ENCODE results near the gene LRRC3. TPM values are rescaled to one million over a fixed set of nuclear protein-coding genes. Genes with fewer than 3 reads are reported as not detected.

Gene LRRC3
- polyA plus RNA-seq, 1 donor (not counting 4 experiments of a cell fraction or from before 2014, with no cell fraction given), result 1.4 TPM

GRCh38 chr21:44439211-44439600 is 16.1 kb upstream of the LRRC3 start:
- dilution Hi-C loops (cut with MboI; ENCODE audit: extremely low pct_ligation_motif_present, low sequenced_read_pairs), result no loop called here
- Histone ChIP-seq H3K36me3 (ENCODE audit: control insufficient read depth in 2 of 2, extremely low read depth in 1 of 2, insufficient read depth in 2 of 2, low read length in 2 of 2) (no peaks in the 10 kb centered on the region), H3K4me1 (ENCODE audit: control insufficient read depth, extremely low read depth, insufficient read depth, low read length) (no peaks in the 10 kb centered on the region), H3K27ac (ENCODE audit: control insufficient read depth, insufficient read depth, low read length) (no peak overlapping the region), H3K4me3 (ENCODE audit: control insufficient read depth in 2 of 3, extremely low read depth in 1 of 3, insufficient read depth in 2 of 3, low read depth in 1 of 3, low read length in 3 of 3) (no peak overlapping the region), H3K27me3 (ENCODE audit: control insufficient read depth, extremely low read depth, insufficient read depth, low read length) (peaks cover 16% of the 10 kb centered on the region), H3K9me1 (ENCODE audit: control insufficient read depth, extremely low read depth, insufficient read depth, low read length) (no peaks in the 10 kb centered on the region), H3K79me2 (ENCODE audit: control insufficient read depth, insufficient read depth, low read length) (no peaks in the 10 kb centered on the region), H3K9ac (ENCODE audit: control insufficient read depth, extremely low read depth, insufficient read depth, low read length) (no peak overlapping the region), H4K20me1 (ENCODE audit: control insufficient read depth, extremely low read depth, insufficient read depth, low read length) (no peaks in the 10 kb centered on the region), H2AFZ (ENCODE audit: control insufficient read depth, low read length) (no peak overlapping the region), H3K4me2 (ENCODE audit: control insufficient read depth, extremely low read depth, insufficient read depth, low read depth, low read length) (no peak overlapping the region), H3K9me3 (ENCODE audit: control insufficient read depth, low read depth, low read length) (no peaks in the 10 kb centered on the region)
- FAIRE-seq, result no peak
- DNase-seq (ENCODE audit: low read depth, low spot score), result no peak
- TF ChIP-seq EZH2 (IDR thresholded peaks at IDR 0.05; ENCODE audit: low read length) (no peak), CTCF (optimal IDR thresholded peaks at IDR 0.05 in 1 of 3, IDR thresholded peaks at IDR 0.05 in 1 of 3, conservative IDR thresholded peaks at IDR 0.05 in 1 of 3; ENCODE audit: extremely low read depth in 1 of 3, insufficient read depth in 2 of 3, low read length in 3 of 3) (no peak)

- dilution Hi-C loops (cut with MboI; ENCODE audit: extremely low pct_ligation_motif_present, low sequenced_read_pairs), result no loop called here
- Histone ChIP-seq H3K4me1 (ENCODE audit: control insufficient read depth, extremely low read depth, insufficient read depth, low read length) (no peaks in the 10 kb centered on the region), H3K36me3 (ENCODE audit: control insufficient read depth in 2 of 2, extremely low read depth in 1 of 2, insufficient read depth in 2 of 2, low read length in 2 of 2) (no peaks in the 10 kb centered on the region), H3K4me3 (ENCODE audit: control insufficient read depth in 2 of 3, extremely low read depth in 1 of 3, insufficient read depth in 2 of 3, low read depth in 1 of 3, low read length in 3 of 3) (no peak overlapping the region), H3K9ac (ENCODE audit: control insufficient read depth, extremely low read depth, insufficient read depth, low read length) (no peak overlapping the region), H3K27me3 (ENCODE audit: control insufficient read depth, extremely low read depth, insufficient read depth, low read length) (peaks cover 16% of the 10 kb centered on the region), H2AFZ (ENCODE audit: control insufficient read depth, low read length) (no peak overlapping the region), H3K27ac (ENCODE audit: control insufficient read depth, insufficient read depth, low read length) (no peak overlapping the region), H3K79me2 (ENCODE audit: control insufficient read depth, insufficient read depth, low read length) (no peaks in the 10 kb centered on the region), H3K9me3 (ENCODE audit: control insufficient read depth, low read depth, low read length) (no peaks in the 10 kb centered on the region), H3K4me2 (ENCODE audit: control insufficient read depth, extremely low read depth, insufficient read depth, low read depth, low read length) (no peak overlapping the region), H3K9me1 (ENCODE audit: control insufficient read depth, extremely low read depth, insufficient read depth, low read length) (no peaks in the 10 kb centered on the region), H4K20me1 (ENCODE audit: control insufficient read depth, extremely low read depth, insufficient read depth, low read length) (no peaks in the 10 kb centered on the region)
- FAIRE-seq (no peak), DNase-seq (ENCODE audit: low read depth, low spot score) (no peak)
- TF ChIP-seq EZH2 (IDR thresholded peaks at IDR 0.05; ENCODE audit: low read length) (no peak), CTCF (optimal IDR thresholded peaks at IDR 0.05 in 1 of 3, IDR thresholded peaks at IDR 0.05 in 1 of 3, conservative IDR thresholded peaks at IDR 0.05 in 1 of 3; ENCODE audit: extremely low read depth in 1 of 3, insufficient read depth in 2 of 3, low read length in 3 of 3) (no peak)
These were observed 14.9 kb upstream of the LRRC3 start for GRCh38 chr21:44440241-44441040.
